PC-9 (cell line): ENCODE measurements around the gene SUPT3H. TPM values are rescaled to one million over a fixed set of nuclear protein-coding genes. Genes with fewer than 3 reads are reported as not detected.

Source experiments
- BruUV-seq: library from RNA; stranded (reverse); fragments of 400-500 nt; replicated peaks from 2 replicates; lab custom pipeline; 2021; lab: Mats Ljungman, UMichigan
- CTCF ChIA-PET: fragments of 300-600 bp; sonication (Branson Sonifier 250); formaldehyde crosslinking; loops from one replicate; lab custom pipeline; 2022; ENCODE audit warnings: antibody characterized with exemption; lab: Charles Lee
- POLR2A ChIA-PET: fragments of 300-600 bp; sonication (Branson Sonifier 250); formaldehyde crosslinking; loops from one replicate; lab custom pipeline; 2022; ENCODE audit warnings: antibody characterized with exemption; ENCODE audit not compliant: unreplicated experiment; lab: Charles Lee
- DNase-seq, 2 experiments: peaks; one replicate each; pipeline versions ENCODE4 v3.0.0 to v3.0.0-alpha.2; 2015 to 2022; ENCODE audit warnings: mixed read lengths in 1 of 2
- H2AFZ ChIP-seq: fragments of 200-600 bp; sonication (generic); 2 replicates; pipeline ENCODE4 v1.8.1; 2017; ENCODE audit warnings: antibody characterized with exemption
- H3F3A ChIP-seq: fragments of 200-600 bp; sonication (generic); 2 replicates; pipeline ENCODE4 v1.8.1; 2017; ENCODE audit warnings: antibody characterized with exemption, mild to moderate bottlenecking, low read depth; ENCODE audit not compliant: insufficient read depth
- H3K27ac ChIP-seq: fragments of 200-600 bp; sonication (generic); 2 replicates; pipeline ENCODE4 v1.6.1; 2016; ENCODE audit warnings: mixed run types
- H3K27me3 ChIP-seq: fragments of 200-600 bp; sonication (generic); 2 replicates; pipeline ENCODE4 v1.6.1; 2016; ENCODE audit warnings: low read depth, mixed run types; ENCODE audit not compliant: insufficient read depth
- H3K36me3 ChIP-seq: fragments of 200-600 bp; sonication (generic); 2 replicates; pipeline ENCODE4 v1.6.1; 2016; ENCODE audit warnings: low read depth, mixed run types
- H3K4me1 ChIP-seq: fragments of 200-600 bp; sonication (generic); replicated peaks from 2 replicates; pipeline ENCODE4 v1.6.1; 2016; ENCODE audit warnings: mixed run types; ENCODE audit not compliant: insufficient read depth
- H3K4me2 ChIP-seq: fragments of 200-600 bp; sonication (generic); 2 replicates; pipeline ENCODE4 v1.6.1; 2017; ENCODE audit warnings: mixed run types
- H3K4me3 ChIP-seq: fragments of 200-600 bp; sonication (generic); 2 replicates; pipeline ENCODE4 v1.6.1; 2016; ENCODE audit warnings: mixed run types
- H3K79me2 ChIP-seq: fragments of 200-600 bp; sonication (generic); 2 replicates; pipeline ENCODE4 v1.6.1; 2017; ENCODE audit warnings: low read depth, mixed run types
- H3K9me2 ChIP-seq: fragments of 200-600 bp; sonication (generic); 2 replicates; pipeline ENCODE4 v1.8.1; 2017; ENCODE audit warnings: mild to moderate bottlenecking; ENCODE audit not compliant: insufficient read depth
- H3K9me3 ChIP-seq: fragments of 200-600 bp; sonication (generic); 2 replicates; pipeline ENCODE4 v1.8.1; 2016; ENCODE audit warnings: low read depth; ENCODE audit not compliant: insufficient read depth
- H4K20me1 ChIP-seq: fragments of 200-600 bp; sonication (generic); 2 replicates; pipeline ENCODE4 v1.8.1; 2017; ENCODE audit not compliant: insufficient read depth
- EZH2 ChIP-seq: fragments of 200-600 bp; sonication (generic); IDR thresholded peaks from 2 replicates; pipeline ENCODE4 v1.8.0; 2017; ENCODE audit warnings: antibody characterized with exemption, low read depth
- intact Hi-C: fragments of 100-400 bp; cut with micrococcal nuclease; formaldehyde crosslinking; loops from one replicate; pipeline ENCODE4 v1.10.0; 2022; ENCODE audit not compliant: unreplicated experiment
- total RNA-seq: library from RNA; stranded (reverse); gene quantifications from 2 replicates; pipeline ENCODE4 v1.2.3, GENCODE V29; 2021
- TF ChIP-seq, protein P1 (sequence below): fragments of 200-600 bp; sonication (generic); conservative IDR thresholded peaks from 2 replicates; pipeline ENCODE4 v1.6.1; 2017; ENCODE audit warnings: mixed run types, antibody characterized with exemption, mild to moderate bottlenecking, moderate library complexity

SUPT3H gene
- total RNA-seq, 1 experiment from 2014 or later: 9.2 TPM

DNA sequence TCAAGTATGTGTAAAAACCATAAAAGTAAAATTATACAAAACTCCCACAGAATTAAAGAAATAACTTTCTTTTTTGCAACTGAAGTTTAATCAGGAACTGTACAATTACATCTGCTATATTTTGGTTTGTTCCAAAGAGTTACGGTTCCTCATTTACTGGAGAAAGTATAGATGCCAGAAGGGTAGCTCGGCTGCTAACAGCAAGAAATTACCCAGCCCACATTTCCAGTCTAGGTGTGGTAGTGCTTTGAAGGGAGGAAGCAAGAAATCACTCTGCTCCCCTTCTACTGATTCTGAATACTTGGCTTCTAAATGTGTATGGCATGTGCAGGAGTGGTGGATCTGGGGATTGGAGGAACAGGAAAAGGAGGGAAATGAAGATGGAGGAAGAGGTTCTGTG is 549.0 kb downstream of the SUPT3H start:
- Histone ChIP-seq H3K27me3 (no peaks in the 10 kb centered on the region), H3K9me3 (no peaks in the 10 kb centered on the region), H3K4me3 (no peak overlapping the region), H3K4me2 (no peak overlapping the region), H3F3A (no peaks in the 10 kb centered on the region), H2AFZ (no peak overlapping the region), H3K27ac (no peak overlapping the region), H3K79me2 (no peaks in the 10 kb centered on the region), H4K20me1 (no peaks in the 10 kb centered on the region), H3K9me2 (no peaks in the 10 kb centered on the region), H3K36me3 (no peaks in the 10 kb centered on the region), H3K4me1 (no peaks in the 10 kb centered on the region)
- TF ChIP-seq, protein P1, sequence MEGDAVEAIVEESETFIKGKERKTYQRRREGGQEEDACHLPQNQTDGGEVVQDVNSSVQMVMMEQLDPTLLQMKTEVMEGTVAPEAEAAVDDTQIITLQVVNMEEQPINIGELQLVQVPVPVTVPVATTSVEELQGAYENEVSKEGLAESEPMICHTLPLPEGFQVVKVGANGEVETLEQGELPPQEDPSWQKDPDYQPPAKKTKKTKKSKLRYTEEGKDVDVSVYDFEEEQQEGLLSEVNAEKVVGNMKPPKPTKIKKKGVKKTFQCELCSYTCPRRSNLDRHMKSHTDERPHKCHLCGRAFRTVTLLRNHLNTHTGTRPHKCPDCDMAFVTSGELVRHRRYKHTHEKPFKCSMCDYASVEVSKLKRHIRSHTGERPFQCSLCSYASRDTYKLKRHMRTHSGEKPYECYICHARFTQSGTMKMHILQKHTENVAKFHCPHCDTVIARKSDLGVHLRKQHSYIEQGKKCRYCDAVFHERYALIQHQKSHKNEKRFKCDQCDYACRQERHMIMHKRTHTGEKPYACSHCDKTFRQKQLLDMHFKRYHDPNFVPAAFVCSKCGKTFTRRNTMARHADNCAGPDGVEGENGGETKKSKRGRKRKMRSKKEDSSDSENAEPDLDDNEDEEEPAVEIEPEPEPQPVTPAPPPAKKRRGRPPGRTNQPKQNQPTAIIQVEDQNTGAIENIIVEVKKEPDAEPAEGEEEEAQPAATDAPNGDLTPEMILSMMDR: no peak
- TF ChIP-seq EZH2: no peak
- ChIA-PET CTCF (no interaction called here), POLR2A (no interaction called here)
- DNase-seq: no peak
- intact Hi-C loops: no loop called here
- BruUV-seq: no TSS peak

DNA sequence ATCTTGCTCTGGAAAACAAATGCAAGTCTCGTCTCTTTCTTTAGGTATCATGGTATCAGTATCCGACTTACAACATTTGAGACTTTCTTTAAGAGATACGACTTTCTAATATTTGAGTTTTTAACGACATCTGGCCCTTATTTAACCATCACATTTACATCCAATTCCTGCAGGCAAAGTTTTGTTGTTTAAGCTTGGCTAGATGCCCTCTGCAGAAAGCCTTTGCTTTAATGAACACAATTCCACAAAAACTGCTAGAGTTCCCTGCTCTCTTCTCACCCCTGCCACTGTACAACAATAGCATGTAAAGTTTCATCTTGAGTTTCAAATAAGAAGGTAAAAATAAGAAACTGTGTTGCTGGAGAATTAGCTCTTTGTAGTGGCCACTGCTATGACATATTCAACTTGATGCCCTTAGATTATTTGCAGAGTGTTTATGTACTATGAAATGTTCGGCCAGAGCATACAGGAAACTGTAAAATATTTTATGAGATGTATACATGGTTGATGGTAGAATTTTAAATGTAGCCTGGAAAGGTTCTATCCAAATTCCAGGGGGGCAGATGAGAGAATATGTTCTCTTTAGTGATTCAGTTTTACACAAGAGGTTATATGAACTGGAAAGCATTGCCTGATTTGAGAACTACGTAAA is 551.6 kb downstream of the SUPT3H start:
- no peaks in the 10 kb centered on the region for H3K4me1 ChIP-seq
- ChIA-PET POLR2A (no interaction called here), CTCF (no interaction called here)
- no peak overlapping the region for H3K4me2 ChIP-seq
- H3K36me3 ChIP-seq: no peaks in the 10 kb centered on the region
- H3K9me3 ChIP-seq: no peaks in the 10 kb centered on the region
- BruUV-seq: no TSS peak
- H3K27me3 ChIP-seq: no peaks in the 10 kb centered on the region
- H3K9me2 ChIP-seq: no peaks in the 10 kb centered on the region
- no peak overlapping the region for H3K4me3 ChIP-seq
- no peak for TF ChIP-seq EZH2
- TF ChIP-seq, protein P1: no peak
- H3K27ac ChIP-seq: no peak overlapping the region
- H3F3A ChIP-seq: no peaks in the 10 kb centered on the region
- intact Hi-C loops: no loop called here
- no peak for DNase-seq
- H2AFZ ChIP-seq: no peak overlapping the region
- H3K79me2 ChIP-seq: no peaks in the 10 kb centered on the region
- no peaks in the 10 kb centered on the region for H4K20me1 ChIP-seq

DNA sequence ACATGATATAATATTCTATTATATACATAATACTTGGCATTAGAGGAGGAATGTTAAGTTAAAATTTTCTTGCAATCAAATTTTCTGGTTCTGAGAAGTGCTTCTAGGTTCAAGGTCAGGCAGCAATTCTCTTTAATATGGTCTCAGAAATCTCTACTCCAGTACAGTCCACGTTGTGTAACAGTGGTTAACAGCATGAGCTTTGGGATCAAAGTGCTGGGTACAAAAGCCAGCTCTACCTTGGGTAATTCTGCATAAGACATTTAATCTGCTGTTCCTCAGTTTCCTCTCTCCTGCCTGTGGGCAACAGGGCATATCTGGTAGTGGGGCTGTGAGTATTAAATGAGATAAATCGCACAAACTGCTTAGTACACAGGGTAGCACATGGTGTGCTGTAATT is 552.5 kb downstream of the SUPT3H start:
- no TSS peak for BruUV-seq
- no peaks in the 10 kb centered on the region for H3K9me3 ChIP-seq
- no peak overlapping the region for H3K4me3 ChIP-seq
- no peak overlapping the region for H3K4me2 ChIP-seq
- H3K4me1 ChIP-seq: no peaks in the 10 kb centered on the region
- TF ChIP-seq, protein P1: no peak
- no peak for TF ChIP-seq EZH2
- no peaks in the 10 kb centered on the region for H3K79me2 ChIP-seq
- H2AFZ ChIP-seq: no peak overlapping the region
- H3K27me3 ChIP-seq: no peaks in the 10 kb centered on the region
- ChIA-PET CTCF (no interaction called here), POLR2A (no interaction called here)
- no peaks in the 10 kb centered on the region for H3F3A ChIP-seq
- DNase-seq: no peak
- H3K27ac ChIP-seq: no peak overlapping the region
- intact Hi-C loops: no loop called here
- no peaks in the 10 kb centered on the region for H4K20me1 ChIP-seq
- H3K36me3 ChIP-seq: no peaks in the 10 kb centered on the region
- H3K9me2 ChIP-seq: no peaks in the 10 kb centered on the region
